WTC11 (cell line): ENCODE data around the gene SORCS2.

Experiments used
- CREB1 ChIP-seq: sonication (generic); formaldehyde crosslinking; IDR thresholded peaks from 2 replicates; pipeline ENCODE4 v1.8.0; 2023; ENCODE audit warnings: mild to moderate bottlenecking, missing genetic modification reagents
- IRF2 ChIP-seq: sonication (generic); formaldehyde crosslinking; IDR thresholded peaks from 2 replicates; pipeline ENCODE4 v1.8.0; 2022; ENCODE audit warnings: low read depth, missing genetic modification reagents, borderline replicate concordance
- NR2C2 ChIP-seq: sonication (generic); formaldehyde crosslinking; IDR thresholded peaks from 2 replicates; pipeline ENCODE4 v1.8.0; 2022; ENCODE audit warnings: mild to moderate bottlenecking, missing genetic modification reagents
- RORB ChIP-seq: fragments of 250-450 bp; sonication (Bioruptor Pico); IDR thresholded peaks from 2 replicates; pipeline ENCODE4 v1.9.0; 2021; ENCODE audit warnings: mild to moderate bottlenecking
- ZBTB43 ChIP-seq: sonication (generic); formaldehyde crosslinking; IDR thresholded peaks from 2 replicates; pipeline ENCODE4 v1.8.1; 2023; ENCODE audit warnings: mild to moderate bottlenecking, missing genetic modification reagents
- TF ChIP-seq, protein P1 (sequence below): fragments of 200-600 bp; IDR thresholded peaks from 2 replicates; pipeline ENCODE4 v1.8.0; 2022; ENCODE audit warnings: antibody characterized with exemption

DNA sequence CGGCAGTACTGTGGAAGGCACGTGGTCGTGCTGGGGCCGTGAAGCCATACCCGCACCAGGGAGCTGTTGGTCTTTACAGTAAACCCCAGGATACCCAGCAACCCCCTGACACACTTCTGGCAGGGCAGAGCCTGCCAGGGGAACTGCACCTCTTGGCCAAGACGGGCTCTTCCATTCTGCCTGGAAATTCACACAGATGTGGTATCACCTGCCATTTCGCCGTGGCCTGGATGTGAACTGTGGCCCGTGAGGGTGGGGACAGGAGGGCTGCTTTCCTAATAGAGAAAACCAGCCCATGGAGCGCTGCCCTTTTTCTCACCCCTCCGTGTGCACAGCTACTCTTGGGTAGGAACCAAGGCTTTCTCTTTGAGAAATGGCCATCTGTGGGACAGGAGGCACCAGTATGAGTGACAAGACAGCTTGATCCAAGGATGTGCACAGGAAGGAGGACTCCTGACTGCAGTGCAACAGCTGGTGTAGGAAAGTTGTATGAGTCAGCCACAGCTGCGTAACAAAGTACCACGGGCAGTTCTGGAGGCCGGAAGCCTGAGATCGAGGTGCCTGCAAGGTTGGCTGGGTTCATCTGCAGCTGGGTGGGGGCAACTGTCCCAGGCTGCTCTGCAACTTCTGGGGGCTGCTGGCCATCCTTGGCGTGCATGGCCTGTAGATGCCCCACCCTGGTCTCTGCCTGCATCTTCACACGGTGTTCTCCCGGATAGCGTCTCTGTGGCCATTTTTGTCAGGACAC, 146.7 kb downstream of the SORCS2 start:
- TF ChIP-seq RORB (CRISPR knock-in tag) (no peak), CREB1 (CRISPR knock-in tag) (no peak), ZBTB43 (CRISPR knock-in tag) (no peak), IRF2 (CRISPR knock-in tag) (no peak), NR2C2 (CRISPR knock-in tag) (no peak)
- TF ChIP-seq, protein P1, sequence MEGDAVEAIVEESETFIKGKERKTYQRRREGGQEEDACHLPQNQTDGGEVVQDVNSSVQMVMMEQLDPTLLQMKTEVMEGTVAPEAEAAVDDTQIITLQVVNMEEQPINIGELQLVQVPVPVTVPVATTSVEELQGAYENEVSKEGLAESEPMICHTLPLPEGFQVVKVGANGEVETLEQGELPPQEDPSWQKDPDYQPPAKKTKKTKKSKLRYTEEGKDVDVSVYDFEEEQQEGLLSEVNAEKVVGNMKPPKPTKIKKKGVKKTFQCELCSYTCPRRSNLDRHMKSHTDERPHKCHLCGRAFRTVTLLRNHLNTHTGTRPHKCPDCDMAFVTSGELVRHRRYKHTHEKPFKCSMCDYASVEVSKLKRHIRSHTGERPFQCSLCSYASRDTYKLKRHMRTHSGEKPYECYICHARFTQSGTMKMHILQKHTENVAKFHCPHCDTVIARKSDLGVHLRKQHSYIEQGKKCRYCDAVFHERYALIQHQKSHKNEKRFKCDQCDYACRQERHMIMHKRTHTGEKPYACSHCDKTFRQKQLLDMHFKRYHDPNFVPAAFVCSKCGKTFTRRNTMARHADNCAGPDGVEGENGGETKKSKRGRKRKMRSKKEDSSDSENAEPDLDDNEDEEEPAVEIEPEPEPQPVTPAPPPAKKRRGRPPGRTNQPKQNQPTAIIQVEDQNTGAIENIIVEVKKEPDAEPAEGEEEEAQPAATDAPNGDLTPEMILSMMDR: no peak
